OCI-LY1 (cell line): ENCODE measurements around the gene WSCD2.

Experiments
- H2AFZ ChIP-seq: fragments of 200-600 bp; sonication (generic), shearing (Covaris generic); 2 replicates; pipeline ENCODE4 v1.6.0; 2014; ENCODE audit warnings: antibody characterized with exemption, mild to moderate bottlenecking, low read length
- H3F3A ChIP-seq: fragments of 200-600 bp; sonication (generic), shearing (Covaris generic); 2 replicates; pipeline ENCODE4 v1.6.0; 2014; ENCODE audit warnings: mild to moderate bottlenecking, antibody characterized with exemption, low read length, moderate library complexity; ENCODE audit not compliant: insufficient read depth
- H3K27ac ChIP-seq: fragments of 200-600 bp; sonication (generic); 2 replicates; pipeline ENCODE4 v1.5.1; 2014; ENCODE audit warnings: low read length, mixed run types, mild to moderate bottlenecking, low read depth; ENCODE audit not compliant: poor library complexity, severe bottlenecking
- H3K27me3 ChIP-seq: fragments of 200-600 bp; sonication (generic); 2 replicates; pipeline ENCODE4 v1.6.0; 2014; ENCODE audit warnings: antibody characterized with exemption, mild to moderate bottlenecking, low read length, moderate library complexity; ENCODE audit not compliant: insufficient read depth
- H3K36me3 ChIP-seq: fragments of 200-600 bp; sonication (generic); 2 replicates; pipeline ENCODE4 v1.6.1; 2014; ENCODE audit warnings: mild to moderate bottlenecking, antibody characterized with exemption, low read length, moderate library complexity, mixed read lengths; ENCODE audit not compliant: insufficient read depth
- H3K4me1 ChIP-seq: fragments of 200-600 bp; sonication (generic); 2 replicates; pipeline ENCODE4 v1.5.1; 2014; ENCODE audit warnings: mild to moderate bottlenecking, low read length, moderate library complexity; ENCODE audit not compliant: insufficient read depth, severe bottlenecking
- H3K4me2 ChIP-seq: fragments of 200-600 bp; sonication (generic), shearing (Covaris generic); 2 replicates; pipeline ENCODE4 v1.6.1; 2014; ENCODE audit warnings: low read length
- H3K4me3 ChIP-seq: fragments of 200-600 bp; sonication (generic); 2 replicates; pipeline ENCODE4 v1.5.1; 2014; ENCODE audit warnings: low read length, low read depth, mild to moderate bottlenecking, mixed read lengths; ENCODE audit not compliant: poor library complexity, severe bottlenecking
- H3K79me2 ChIP-seq: fragments of 200-600 bp; shearing (Covaris generic); 2 replicates; pipeline ENCODE4 v1.6.1; 2016; ENCODE audit warnings: mixed run types, low read length, mixed read lengths; ENCODE audit not compliant: insufficient read depth
- H3K9ac ChIP-seq: fragments of 200-600 bp; sonication (generic), shearing (Covaris generic); 2 replicates; pipeline ENCODE4 v1.6.1; 2014; ENCODE audit warnings: mild to moderate bottlenecking, low read length, mixed read lengths
- H3K9me2 ChIP-seq: fragments of 200-600 bp; sonication (generic), shearing (Covaris generic); 2 replicates; pipeline ENCODE4 v1.6.1; 2014; ENCODE audit warnings: low read depth, mild to moderate bottlenecking, low read length, mixed read lengths
- H3K9me3 ChIP-seq: fragments of 200-600 bp; shearing (Covaris generic); 2 replicates; pipeline ENCODE4 v1.6.1; 2014; ENCODE audit warnings: low read length, mixed read lengths
- H4K20me1 ChIP-seq: fragments of 200-600 bp; sonication (generic), shearing (Covaris generic); 2 replicates; pipeline ENCODE4 v1.6.0; 2016; ENCODE audit warnings: mild to moderate bottlenecking, low read length; ENCODE audit not compliant: insufficient read depth
- EZH2 ChIP-seq: fragments of 200-600 bp; sonication (generic), shearing (Covaris generic); IDR thresholded peaks from 2 replicates; pipeline ENCODE4 v1.8.0; 2017; ENCODE audit warnings: borderline replicate concordance, mixed run types, mild to moderate bottlenecking, antibody characterized with exemption, low read length, moderate library complexity, mixed read lengths
- TF ChIP-seq, protein P1 (sequence below): fragments of 200-600 bp; sonication (generic), shearing (Covaris generic); IDR thresholded peaks from 2 replicates; pipeline ENCODE4 v1.5.1; 2017; ENCODE audit warnings: mild to moderate bottlenecking, antibody characterized with exemption, low read length, moderate library complexity, mixed read lengths

WSCD2 gene

GRCh38 chr12:108295641-108296040, 166.6 kb downstream of the WSCD2 start:
- H3K9me3 ChIP-seq: no peaks in the 10 kb centered on the region

DNA sequence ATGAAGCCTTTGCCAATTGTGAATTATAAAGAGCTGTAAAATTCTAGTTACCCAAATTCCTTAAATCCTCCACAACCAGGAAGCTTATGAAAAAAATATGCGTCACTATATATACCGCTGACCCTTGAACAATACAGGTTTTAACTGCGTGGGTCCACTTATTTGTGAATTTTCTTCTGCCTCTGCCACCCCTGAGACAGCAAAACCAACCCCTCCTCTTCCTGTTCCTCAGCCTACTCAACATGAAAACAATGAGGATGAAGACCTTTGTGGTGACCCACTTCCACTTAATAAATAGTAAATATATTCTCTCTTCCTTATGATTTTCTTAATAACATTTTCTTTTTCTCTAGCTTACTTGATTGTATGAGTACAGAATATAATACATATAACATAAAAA, 167.9 kb downstream of the WSCD2 start:
- Histone ChIP-seq H3K4me2 (no peak overlapping the region), H3F3A (no peaks in the 10 kb centered on the region), H4K20me1 (no peaks in the 10 kb centered on the region), H3K9me3 (no peaks in the 10 kb centered on the region), H3K36me3 (no peaks in the 10 kb centered on the region), H3K4me1 (no peaks in the 10 kb centered on the region), H2AFZ (no peak overlapping the region), H3K9ac (no peak overlapping the region), H3K9me2 (no peaks in the 10 kb centered on the region), H3K27me3 (no peaks in the 10 kb centered on the region), H3K27ac (no peak overlapping the region), H3K4me3 (no peak overlapping the region), H3K79me2 (no peaks in the 10 kb centered on the region)
- TF ChIP-seq EZH2: no peak
- TF ChIP-seq, protein P1, sequence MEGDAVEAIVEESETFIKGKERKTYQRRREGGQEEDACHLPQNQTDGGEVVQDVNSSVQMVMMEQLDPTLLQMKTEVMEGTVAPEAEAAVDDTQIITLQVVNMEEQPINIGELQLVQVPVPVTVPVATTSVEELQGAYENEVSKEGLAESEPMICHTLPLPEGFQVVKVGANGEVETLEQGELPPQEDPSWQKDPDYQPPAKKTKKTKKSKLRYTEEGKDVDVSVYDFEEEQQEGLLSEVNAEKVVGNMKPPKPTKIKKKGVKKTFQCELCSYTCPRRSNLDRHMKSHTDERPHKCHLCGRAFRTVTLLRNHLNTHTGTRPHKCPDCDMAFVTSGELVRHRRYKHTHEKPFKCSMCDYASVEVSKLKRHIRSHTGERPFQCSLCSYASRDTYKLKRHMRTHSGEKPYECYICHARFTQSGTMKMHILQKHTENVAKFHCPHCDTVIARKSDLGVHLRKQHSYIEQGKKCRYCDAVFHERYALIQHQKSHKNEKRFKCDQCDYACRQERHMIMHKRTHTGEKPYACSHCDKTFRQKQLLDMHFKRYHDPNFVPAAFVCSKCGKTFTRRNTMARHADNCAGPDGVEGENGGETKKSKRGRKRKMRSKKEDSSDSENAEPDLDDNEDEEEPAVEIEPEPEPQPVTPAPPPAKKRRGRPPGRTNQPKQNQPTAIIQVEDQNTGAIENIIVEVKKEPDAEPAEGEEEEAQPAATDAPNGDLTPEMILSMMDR: no peak

More at GRCh38 chr12:108295641-108296040, 166.6 kb downstream of the WSCD2 start:
- no peak for TF ChIP-seq EZH2
- TF ChIP-seq, protein P1: no peak
- H3K9me2 ChIP-seq: no peaks in the 10 kb centered on the region
- H3K4me3 ChIP-seq: no peak overlapping the region
- H3K27ac ChIP-seq: no peak overlapping the region
- H3K4me2 ChIP-seq: no peak overlapping the region
- no peaks in the 10 kb centered on the region for H3K36me3 ChIP-seq
- H3K9ac ChIP-seq: no peak overlapping the region
- H3F3A ChIP-seq: no peaks in the 10 kb centered on the region
- no peaks in the 10 kb centered on the region for H3K79me2 ChIP-seq
- H4K20me1 ChIP-seq: no peaks in the 10 kb centered on the region
- H2AFZ ChIP-seq: no peak overlapping the region
- H3K27me3 ChIP-seq: no peaks in the 10 kb centered on the region
- H3K4me1 ChIP-seq: no peaks in the 10 kb centered on the region

DNA sequence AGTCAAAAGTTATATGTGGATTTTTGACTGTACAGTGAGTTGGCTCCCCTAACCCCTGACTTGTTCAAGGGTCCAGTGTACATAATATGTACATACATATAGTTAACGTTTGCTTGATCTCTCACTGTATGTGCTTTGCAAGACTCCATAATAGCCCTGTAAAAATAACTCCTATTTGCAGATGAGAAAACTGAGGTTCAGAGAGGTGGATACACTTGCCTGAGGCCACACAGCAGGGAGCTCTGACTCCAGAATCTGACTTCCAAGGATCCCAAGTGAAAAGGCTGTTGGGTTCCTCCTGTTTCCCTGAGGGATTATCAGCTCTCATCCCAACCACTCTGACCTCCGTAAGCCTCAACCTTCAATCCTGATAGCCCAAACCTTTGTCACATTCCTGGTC, 168.3 kb downstream of the WSCD2 start:
- Histone ChIP-seq H3K36me3 (no peaks in the 10 kb centered on the region), H3K27ac (no peak overlapping the region), H4K20me1 (no peaks in the 10 kb centered on the region), H3K4me2 (no peak overlapping the region), H2AFZ (no peak overlapping the region), H3K4me3 (no peak overlapping the region), H3K9me3 (no peaks in the 10 kb centered on the region), H3K79me2 (no peaks in the 10 kb centered on the region), H3K9me2 (no peaks in the 10 kb centered on the region), H3K4me1 (no peaks in the 10 kb centered on the region), H3F3A (no peaks in the 10 kb centered on the region), H3K27me3 (no peaks in the 10 kb centered on the region), H3K9ac (no peak overlapping the region)
- TF ChIP-seq, protein P1: no peak
- TF ChIP-seq EZH2: no peak
